HG03521 (cell line): ENCODE measurements around the gene DNPEP.
"Not testable (repeated sequence)": the region's sequence is repeated elsewhere in the genome, so short reads cannot be mapped to it uniquely, and the experiment has no call there.

Experiments
- ATAC-seq: cut with Tn5 transposase; IDR thresholded peaks from one replicate; pipeline ENCODE4 v1.9.1; 2021; ENCODE audit warnings: mild to moderate bottlenecking, moderate library complexity; ENCODE audit not compliant: unreplicated experiment

The DNPEP gene

DNA sequence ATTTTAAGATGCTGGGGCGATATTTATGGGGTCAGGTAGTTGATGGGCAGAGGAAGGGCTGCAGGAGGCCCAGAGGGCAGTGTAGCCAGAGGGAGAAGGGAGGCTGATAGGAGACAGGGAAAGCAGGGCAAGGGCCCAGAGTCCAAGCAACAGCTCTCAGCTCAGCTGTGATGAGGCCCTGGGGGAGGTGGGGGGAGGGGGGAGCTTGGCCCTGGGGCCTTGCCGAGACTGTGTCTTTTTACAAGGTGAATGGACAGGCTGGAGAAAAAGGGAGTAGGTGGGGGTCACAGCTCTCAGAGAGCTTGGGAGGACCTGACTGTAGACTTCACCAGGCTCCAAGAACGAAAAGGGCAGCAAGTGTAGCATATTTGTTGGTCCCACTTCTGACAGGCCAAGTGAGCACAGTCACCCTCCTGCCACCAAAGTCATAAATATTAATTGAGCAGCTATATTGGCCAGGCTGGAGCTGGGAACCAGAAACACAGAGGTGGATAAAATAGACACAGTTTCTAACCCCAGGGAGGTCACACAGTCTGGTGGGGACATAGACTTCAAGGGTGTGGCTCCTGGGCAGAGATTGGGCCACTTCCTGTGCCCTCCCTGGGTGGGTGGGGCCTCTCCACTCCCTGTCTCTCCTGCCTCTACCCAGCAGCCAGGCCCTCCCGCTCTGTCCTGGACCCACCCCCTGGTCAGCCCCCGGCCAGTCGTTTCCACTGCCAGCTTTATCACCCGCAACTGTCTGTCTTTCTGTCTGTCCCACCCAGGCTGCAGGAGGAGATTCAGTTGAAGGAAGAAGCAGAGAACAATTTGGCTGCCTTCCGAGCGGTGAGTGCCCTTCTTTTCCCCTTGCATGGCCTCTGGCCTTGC is 31.9 kb upstream of the DNPEP start:
- no peak for ATAC-seq

DNA sequence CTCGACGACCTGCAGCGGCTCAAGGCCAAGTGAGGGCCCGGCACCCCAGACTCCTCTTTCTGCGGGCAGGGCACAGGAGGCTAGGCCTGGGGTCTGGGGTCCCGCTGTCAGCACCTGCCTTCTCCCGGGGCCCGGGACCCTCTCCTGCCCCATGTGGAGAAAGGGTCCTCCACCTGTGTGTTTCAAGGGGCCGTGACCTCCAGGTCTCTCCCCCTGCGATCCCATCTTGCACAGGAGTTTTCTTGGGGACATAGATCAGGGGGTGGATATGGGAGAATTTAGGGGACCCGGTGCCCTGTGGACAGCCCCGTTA is 31.3 kb upstream of the DNPEP start:
- no peak for ATAC-seq

GRCh38 chr2:219418155-219419011 is 30.7 kb upstream of the DNPEP start, which contains the start of gene DES:
Gene DES (plus strand): TSS chr2:219418377. CDS start chr2:219418463, 86 bp downstream.
- no peak for ATAC-seq

DNA sequence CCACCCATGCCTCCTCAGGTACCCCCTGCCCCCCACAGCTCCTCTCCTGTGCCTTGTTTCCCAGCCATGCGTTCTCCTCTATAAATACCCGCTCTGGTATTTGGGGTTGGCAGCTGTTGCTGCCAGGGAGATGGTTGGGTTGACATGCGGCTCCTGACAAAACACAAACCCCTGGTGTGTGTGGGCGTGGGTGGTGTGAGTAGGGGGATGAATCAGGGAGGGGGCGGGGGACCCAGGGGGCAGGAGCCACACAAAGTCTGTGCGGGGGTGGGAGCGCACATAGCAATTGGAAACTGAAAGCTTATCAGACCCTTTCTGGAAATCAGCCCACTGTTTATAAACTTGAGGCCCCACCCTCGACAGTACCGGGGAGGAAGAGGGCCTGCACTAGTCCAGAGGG is 29.7 kb upstream of the DNPEP start:
- no peak for ATAC-seq

DNA sequence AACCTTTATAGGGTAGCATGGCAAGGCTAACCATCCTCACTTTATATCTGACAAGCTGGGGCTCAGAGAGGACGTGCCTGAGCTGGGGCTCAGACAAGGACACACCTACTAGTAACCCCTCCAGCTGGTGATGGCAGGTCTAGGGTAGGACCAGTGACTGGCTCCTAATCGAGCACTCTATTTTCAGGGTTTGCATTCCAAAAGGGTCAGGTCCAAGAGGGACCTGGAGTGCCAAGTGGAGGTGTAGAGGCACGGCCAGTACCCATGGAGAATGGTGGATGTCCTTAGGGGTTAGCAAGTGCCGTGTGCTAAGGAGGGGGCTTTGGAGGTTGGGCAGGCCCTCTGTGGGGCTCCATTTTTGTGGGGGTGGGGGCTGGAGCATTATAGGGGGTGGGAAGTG is 29.2 kb upstream of the DNPEP start:
- ATAC-seq = no peak

- no peak for ATAC-seq
Measured at GRCh38 chr2:219416235-219416602, 28.5 kb upstream of the DNPEP start.

DNA sequence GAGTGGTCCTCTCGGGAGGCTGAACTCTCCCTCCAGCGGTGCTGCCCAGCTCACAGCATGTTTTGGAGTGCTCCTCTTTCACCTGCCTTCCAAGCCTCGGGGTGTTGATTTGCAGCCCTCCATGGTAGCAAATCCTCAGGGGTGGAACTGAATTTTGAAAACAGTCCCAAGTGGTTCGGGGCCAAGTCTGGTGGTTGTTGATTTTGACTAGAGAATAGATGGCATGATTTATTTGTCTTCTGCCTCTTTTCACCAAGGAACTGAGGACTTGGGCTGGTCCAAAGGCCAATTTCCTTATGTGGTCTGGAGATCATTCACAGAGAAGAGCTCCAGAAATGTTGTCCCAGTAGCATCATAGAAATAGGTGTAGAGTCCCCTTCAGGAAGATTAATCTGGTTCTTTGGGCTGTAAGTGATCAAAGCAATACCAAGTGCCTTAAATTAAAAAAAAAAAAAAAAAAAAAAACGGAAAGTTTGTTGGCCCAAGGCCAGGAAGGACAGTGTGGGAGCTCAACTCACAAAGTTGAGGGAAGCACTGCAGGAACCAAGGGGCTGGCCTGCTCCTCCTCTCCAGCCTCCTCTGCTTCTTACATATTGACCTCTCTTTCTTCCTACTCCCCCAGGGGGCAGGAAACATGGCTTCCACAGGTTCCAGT is 28.0 kb upstream of the DNPEP start:
- no peak for ATAC-seq

GRCh38 chr2:219414857-219415256 is 27.1 kb upstream of the DNPEP start:
- ATAC-seq = no peak

- no peak for ATAC-seq
Measured at GRCh38 chr2:219410390-219410789, 22.7 kb upstream of the DNPEP start.

- ATAC-seq = no peak
Measured at GRCh38 chr2:219409619-219410018, 21.9 kb upstream of the DNPEP start.

GRCh38 chr2:219408631-219409030 is 20.9 kb upstream of the DNPEP start:
- no peak for ATAC-seq

DNA sequence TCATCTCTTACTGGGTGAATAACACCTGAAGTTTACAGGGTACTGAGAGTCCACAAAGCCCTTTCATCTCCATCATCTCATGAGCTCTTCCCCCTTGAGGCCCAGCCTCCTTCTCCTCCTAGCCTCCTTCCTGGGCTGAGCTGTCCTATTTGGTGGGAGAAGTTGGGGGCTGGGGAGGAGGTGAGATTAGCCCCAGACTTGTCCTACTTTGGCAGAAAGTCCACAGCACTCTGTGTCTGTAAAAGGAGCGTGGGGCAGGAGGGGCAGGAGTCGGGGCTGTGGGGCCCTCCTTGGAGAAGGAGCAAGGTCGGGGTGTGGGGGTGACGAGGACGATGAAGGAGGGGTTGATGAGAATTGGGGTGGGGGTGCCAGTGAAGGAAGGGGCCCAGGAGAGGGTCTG is 20.5 kb upstream of the DNPEP start:
- ATAC-seq = no peak

DNA sequence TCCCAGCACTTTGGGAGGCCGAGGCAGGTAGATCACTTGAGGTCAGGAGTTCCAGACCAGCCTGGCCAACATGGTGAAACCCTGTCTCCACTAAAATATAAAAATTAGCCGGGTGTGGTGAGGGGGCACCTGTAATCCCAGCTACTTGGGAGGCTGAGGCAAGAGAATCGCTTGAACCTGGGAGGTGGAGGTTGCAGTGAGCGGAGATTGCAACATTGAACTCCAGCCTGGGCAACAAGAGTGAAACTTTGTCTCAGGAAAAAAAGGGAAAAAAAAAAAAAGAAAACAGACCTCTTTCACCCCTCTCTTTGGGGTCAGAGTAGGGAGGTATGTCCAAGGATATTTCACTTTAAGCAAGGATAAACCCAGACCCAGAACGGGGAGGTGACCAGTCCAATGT is 19.6 kb upstream of the DNPEP start:
- not testable (repeated sequence) for ATAC-seq

DNA sequence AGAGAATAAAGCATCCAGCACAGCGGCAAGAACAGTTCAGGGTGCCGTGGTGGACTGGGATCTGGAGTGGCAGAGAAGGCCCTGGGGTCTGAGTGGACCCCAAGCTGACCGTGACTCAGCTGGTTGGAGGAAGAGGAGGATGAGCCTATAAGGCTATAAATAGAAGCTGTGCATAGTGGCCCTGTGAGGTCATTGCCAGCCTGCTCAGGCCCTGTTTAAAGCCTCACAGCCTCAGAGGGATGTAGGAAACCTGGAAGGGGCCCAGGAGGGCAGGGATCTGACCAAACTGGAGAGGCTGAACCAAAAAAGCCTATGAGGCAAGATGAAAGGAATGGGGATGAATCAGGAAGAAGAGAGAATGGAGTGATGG is 19.1 kb upstream of the DNPEP start:
- no peak for ATAC-seq

- no peak for ATAC-seq
Measured at GRCh38 chr2:219405958-219406860, 18.5 kb upstream of the DNPEP start.

GRCh38 chr2:219405451-219405850 is 17.7 kb upstream of the DNPEP start:
- no peak for ATAC-seq

DNA sequence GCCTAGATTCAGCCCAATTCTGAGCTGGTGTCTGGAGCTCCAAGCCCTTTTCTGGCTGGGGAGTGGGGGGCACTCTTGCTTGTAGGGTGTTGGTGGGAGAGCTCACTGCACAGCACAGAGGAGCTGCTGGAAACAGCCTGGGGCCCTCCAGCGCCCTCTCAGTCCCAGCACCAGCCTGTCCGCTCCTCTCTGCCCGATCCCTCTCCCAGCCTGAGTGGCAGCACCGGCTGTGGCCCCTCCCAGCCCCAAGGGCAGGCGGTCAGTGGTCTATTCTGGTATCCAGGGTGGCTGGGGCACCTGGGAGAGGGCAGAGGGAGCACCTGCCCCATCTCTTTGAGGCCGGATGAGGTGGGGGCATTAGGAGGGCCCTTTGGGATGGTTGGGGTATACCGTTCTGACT is 17.2 kb upstream of the DNPEP start:
- ATAC-seq = no peak

DNA sequence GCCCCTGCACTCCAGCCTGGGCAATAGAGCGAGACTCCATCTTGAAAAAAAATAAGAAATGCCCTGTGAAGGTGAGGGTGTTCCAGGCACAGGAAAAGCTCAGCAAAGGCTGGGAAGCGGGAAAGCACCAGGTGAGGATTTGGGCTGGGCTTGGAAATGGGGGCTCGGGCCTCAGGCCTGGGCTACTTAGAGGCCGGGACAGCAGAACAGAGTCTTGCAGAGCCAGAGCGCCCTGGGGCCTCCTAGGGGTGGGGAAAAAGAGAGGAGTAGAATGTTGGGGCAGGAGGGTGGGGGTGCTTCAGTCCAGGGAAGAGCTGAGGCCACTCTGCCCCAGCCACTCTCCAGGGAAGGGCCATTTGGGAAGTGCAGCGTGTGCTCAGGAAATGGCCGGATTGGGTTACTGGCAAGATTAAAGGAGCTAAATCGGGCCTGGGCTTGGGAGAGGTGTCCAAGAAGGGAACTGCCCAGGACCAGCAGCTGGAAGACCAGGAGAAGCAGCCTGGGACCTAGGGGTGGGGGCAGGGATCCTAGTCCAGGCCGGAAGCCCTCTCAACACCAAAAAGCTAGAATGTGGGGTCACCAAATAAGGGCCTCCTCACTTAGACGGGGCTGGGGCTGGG is 16.7 kb upstream of the DNPEP start:
- no peak for ATAC-seq

DNA sequence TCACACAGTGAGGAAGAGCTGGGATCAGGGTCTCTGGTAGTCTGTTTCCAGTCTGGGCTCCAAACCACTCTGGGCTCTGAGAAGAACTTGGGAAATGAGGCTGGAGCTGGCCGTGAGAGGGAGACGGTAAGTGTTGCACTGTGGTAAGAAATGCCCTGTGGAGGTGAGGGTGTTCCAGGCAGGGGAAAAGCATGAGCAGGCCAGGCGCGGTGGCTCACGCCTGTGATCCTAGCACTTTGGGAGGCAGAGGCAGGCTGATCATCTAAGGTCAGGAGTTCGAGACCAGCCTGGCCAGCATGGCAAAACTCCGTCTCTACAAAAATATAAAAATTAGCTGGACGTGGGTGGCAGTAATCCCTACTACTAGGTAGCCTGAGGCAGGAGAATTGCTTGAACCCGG is 16.1 kb upstream of the DNPEP start:
- no peak for ATAC-seq
